NCI-H524 treated with DMSO at 0.1 percent for 48 hours (cell line): Measurements from ENCODE around the gene DDX43.
"Not testable (repeated sequence)": the region's sequence is repeated elsewhere in the genome, so short reads cannot be mapped to it uniquely, and the experiment has no call there.

Experiments used
- DNase-seq: peaks from one replicate; lab custom pipeline; 2025; lab: John Stamatoyannopoulos, UW

DDX43 gene

GRCh38 chr6:73388800-73389512 lies 5.7 kb upstream of the DDX43 start:
- peak; percentile 26 for DNase-seq

GRCh38 chr6:73389854-73390253 lies 4.8 kb upstream of the DDX43 start:
- DNase-seq = no peak

GRCh38 chr6:73391675-73392074 lies 3.0 kb upstream of the DDX43 start:
- DNase-seq = no peak

- not testable (repeated sequence) for DNase-seq
These were observed 2.4 kb upstream of the DDX43 start for GRCh38 chr6:73392188-73392587.

- DNase-seq = no peak
These were observed 1.4 kb upstream of the DDX43 start for GRCh38 chr6:73393278-73393677.

- no peak for DNase-seq
These were observed 1.2 kb downstream of the DDX43 start for GRCh38 chr6:73395875-73396274.

- no peak for DNase-seq
These were observed 6.0 kb downstream of the DDX43 start for GRCh38 chr6:73400656-73401055.

GRCh38 chr6:73409395-73409794 lies 14.8 kb downstream of the DDX43 start:
- no peak for DNase-seq

- DNase-seq = no peak
These were observed 18.5 kb downstream of the DDX43 start for GRCh38 chr6:73413102-73413501.

GRCh38 chr6:73418081-73418741 lies 23.6 kb downstream of the DDX43 start:
- DNase-seq = no peak

GRCh38 chr6:73421534-73421933 lies 26.9 kb downstream of the DDX43 start:
- no peak for DNase-seq

GRCh38 chr6:73435236-73435635 lies 40.6 kb downstream of the DDX43 start:
- DNase-seq = no peak

- DNase-seq = no peak
These were observed 48.9 kb downstream of the DDX43 start for GRCh38 chr6:73443555-73443954.

GRCh38 chr6:73451223-73452106 lies 56.8 kb downstream of the DDX43 start:
- DNase-seq = peak; percentile 10

- DNase-seq = no peak
These were observed 57.5 kb downstream of the DDX43 start, which contains the start of gene CGAS for GRCh38 chr6:73452107-73452461. Gene CGAS, minus strand, starts transcription at chr6:73452297. Its CDS starts 116 bp downstream, at chr6:73452181.

- no peak for DNase-seq
These were observed 61.4 kb downstream of the DDX43 start for GRCh38 chr6:73455865-73456629.

GRCh38 chr6:73459474-73459873 lies 64.8 kb downstream of the DDX43 start:
- DNase-seq = not testable (repeated sequence)

- DNase-seq = no peak
These were observed 65.4 kb downstream of the DDX43 start for GRCh38 chr6:73460056-73460455.

GRCh38 chr6:73461537-73462350 lies 67.1 kb downstream of the DDX43 start, which contains the start of gene MTO1:
Gene MTO1, plus strand, starts transcription at chr6:73461737. Its CDS starts 118 bp downstream, at chr6:73461855.
- DNase-seq = peak; percentile 45
